CD4-positive, alpha-beta T cell (primary cell): ENCODE data around the gene IDS. TPM values are rescaled to one million over a fixed set of nuclear protein-coding genes. Genes with fewer than 3 reads are reported as not detected.
A peak's percentile ranks its signal among the peaks of the same experiment; 100 is the strongest.

Source experiments
- ATAC-seq: fragments of 200-7000 bp; cut with Tn5 transposase; one replicate; pipeline ENCODE4 v1.10.0; 2022; ENCODE audit warnings: mild to moderate bottlenecking; ENCODE audit not compliant: poor library complexity
- CTCF ChIA-PET: fragments of 350-600 bp; sonication (Branson Sonifier 250); formaldehyde crosslinking; loops from one replicate; lab custom pipeline; 2021; ENCODE audit warnings: antibody characterized with exemption, inconsistent platforms; lab: Charles Lee
- POLR2A ChIA-PET: fragments of 350-600 bp; sonication (Branson Sonifier 250); formaldehyde crosslinking; loops from one replicate; lab custom pipeline; 2021; ENCODE audit warnings: antibody characterized with exemption, inconsistent platforms; lab: Charles Lee
- DNase-seq, 14 experiments: peaks; one replicate each; pipeline ENCODE4 v3.0.0-alpha.2; 2013 to 2020; ENCODE audit warnings: mixed read lengths in 2 of 14
- H3K27ac ChIP-seq, 2 donors: one replicate each; pipeline versions ENCODE4 v1.5.1 to v1.7.0; 2013; ENCODE audit warnings: low read length in 2 of 2, low read depth in 1 of 2, mild to moderate bottlenecking in 1 of 2
- H3K27me3 ChIP-seq, 2 experiments: 1 replicate in 1 of 2; 2 replicates in 1 of 2; pipeline versions ENCODE4 v1.6.1 to v1.7.0; 2013; ENCODE audit warnings: low read length in 2 of 2, control low read depth in 1 of 2, mild to moderate bottlenecking in 1 of 2, moderate library complexity in 1 of 2; ENCODE audit not compliant: insufficient read depth in 2 of 2, control insufficient read depth in 1 of 2
- H3K36me3 ChIP-seq: one replicate; pipeline ENCODE4 v1.6.1; 2013; ENCODE audit warnings: low read length, control low read depth; ENCODE audit not compliant: insufficient read depth
- H3K4me1 ChIP-seq: one replicate; pipeline ENCODE4 v1.6.1; 2013; ENCODE audit warnings: low read length, control low read depth; ENCODE audit not compliant: insufficient read depth
- H3K4me3 ChIP-seq: one replicate; pipeline ENCODE4 v1.5.1; 2013; ENCODE audit warnings: mild to moderate bottlenecking, low read length, moderate library complexity
- H3K9me3 ChIP-seq, 2 experiments: 1 replicate in 1 of 2; 2 replicates in 1 of 2; pipeline versions ENCODE4 v1.6.1 to v1.7.0; 2013; ENCODE audit warnings: low read length in 2 of 2, mild to moderate bottlenecking in 2 of 2, control low read depth in 1 of 2, moderate library complexity in 1 of 2; ENCODE audit not compliant: control insufficient read depth in 1 of 2, insufficient read depth in 1 of 2
- H3K27ac Mint-ChIP-seq: one replicate; pipeline ENCODE4 v1.8.0; 2020; ENCODE audit warnings: mixed read lengths
- H3K27me3 Mint-ChIP-seq: one replicate; pipeline ENCODE4 v1.8.0; 2021; ENCODE audit warnings: mixed read lengths
- H3K36me3 Mint-ChIP-seq: one replicate; pipeline ENCODE4 v1.8.0; 2021; ENCODE audit warnings: low read depth, mixed read lengths
- H3K4me1 Mint-ChIP-seq: one replicate; pipeline ENCODE4 v1.8.0; 2021; ENCODE audit warnings: low read depth, mixed read lengths
- H3K4me3 Mint-ChIP-seq: one replicate; pipeline ENCODE4 v1.8.0; 2020; ENCODE audit warnings: mild to moderate bottlenecking, mixed read lengths
- H3K9me3 Mint-ChIP-seq: one replicate; pipeline ENCODE4 v1.8.0; 2020; ENCODE audit warnings: mixed read lengths
- intact Hi-C, 2 experiments: fragments of 100-400 bp; cut with DNase I in 1 of 2; cut with micrococcal nuclease in 1 of 2; formaldehyde crosslinking; loops; one replicate each; pipeline versions ENCODE4 v1.15.1 to v1.9.0; 2023 to 2025; cut with DNase I, micrococcal nuclease
- total RNA-seq, 174 experiments: library from RNA in 2 of 174; stranded (reverse) in 2 of 174; gene quantifications; one replicate each; pipeline ENCODE4 v1.2.3 and lab custom pipeline; 2021 to 2026
- TF ChIP-seq, protein P1 (sequence below): fragments of 200-600 bp; IDR thresholded peaks from one replicate; pipeline ENCODE4 v1.8.0; 2022; ENCODE audit warnings: antibody characterized with exemption, mild to moderate bottlenecking

IDS gene
- total RNA-seq, 2 experiments from 2014 or later, result 256 to 260 TPM

DNA sequence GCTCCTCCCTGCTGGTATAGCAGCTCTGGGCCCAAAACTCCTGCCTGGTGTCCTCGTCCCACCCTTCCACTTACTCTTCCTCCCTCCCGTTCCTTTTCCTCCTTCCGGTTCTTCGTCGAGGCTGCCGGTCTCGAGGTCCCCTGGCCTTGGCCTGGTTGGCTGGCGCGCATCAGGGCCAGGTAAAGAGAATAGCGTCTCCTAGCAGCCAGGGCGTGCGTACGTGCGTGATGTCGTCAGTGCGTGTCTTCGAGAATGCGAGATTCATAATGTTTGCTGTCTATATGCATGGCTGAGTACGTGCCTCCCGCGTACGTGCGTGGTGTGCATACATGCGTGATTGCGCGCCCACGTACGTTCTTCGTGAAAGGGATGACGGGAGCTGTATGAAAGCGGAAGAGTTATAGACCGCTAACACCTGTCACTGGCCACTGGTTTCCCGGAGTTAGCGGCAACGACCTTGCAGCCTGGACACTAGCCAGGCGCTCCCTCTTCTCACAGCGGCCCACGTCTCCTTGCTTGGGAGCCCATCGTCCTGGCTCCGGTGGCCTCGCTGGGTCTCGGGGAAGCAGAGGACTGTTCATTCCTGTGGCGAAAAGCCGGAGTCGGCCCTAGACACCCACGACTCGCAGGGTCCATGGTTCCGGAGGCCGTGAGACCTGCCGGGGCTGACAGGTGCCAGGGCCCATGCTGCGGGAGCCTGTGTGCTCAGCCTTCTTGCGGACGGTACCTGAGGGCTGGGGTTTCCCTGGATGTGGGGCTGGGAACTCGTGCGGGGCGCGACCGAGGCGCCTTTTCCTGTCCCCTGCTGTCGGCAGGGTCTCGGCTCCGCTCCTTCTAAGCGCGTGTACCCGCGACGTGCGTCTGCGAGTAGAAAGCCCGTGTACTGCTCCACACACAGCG, 35.8 kb upstream of the IDS start, which contains the start of gene EOLA1:
Gene EOLA1, plus strand, starts transcription at position 392 of the 900 bp plus-strand sequence. CDS start 4,619 bp downstream, outside the sequence.
- peak within 1 kb of the TSS; percentile 96 for H3K4me3 Mint-ChIP-seq
- ATAC-seq (peak; percentile 64), DNase-seq (peak; percentile 79 to 97 (median 88))
- Histone ChIP-seq H3K27me3 (no peaks in the 10 kb centered on the region), H3K4me3 (peak within 1 kb of the TSS; percentile 87), H3K27ac (peak within 1 kb of the TSS; percentile 92 to 99), H3K4me1 (peaks cover 16% of the 10 kb centered on the region), H3K36me3 (peaks cover 2% of the 10 kb centered on the region), H3K9me3 (no peaks in the 10 kb centered on the region)
- H3K9me3 Mint-ChIP-seq, result no peaks in the 10 kb centered on the region
- intact Hi-C loops, result no loop called here
- POLR2A ChIA-PET, result interaction anchor here (1.4 to 2.8 kb wide), 9 partner anchors 13 to 1629 kb away, joined by 6 to 102 read pairs (median 13); partner anchors contain the start of genes EOLA2, FMR1, IDS and MTMR1
- CTCF ChIA-PET, result interaction anchor here (0.8 to 3.5 kb wide), 9 partner anchors 13 to 398 kb away, joined by 3 to 22 read pairs (median 3); partner anchors contain the start of gene IDS
- H3K4me1 Mint-ChIP-seq, result peaks cover 8% of the 10 kb centered on the region
- peaks cover 19% of the 10 kb centered on the region for H3K36me3 Mint-ChIP-seq
- H3K27ac Mint-ChIP-seq, result peak within 1 kb of the TSS; percentile 96
- TF ChIP-seq, protein P1, sequence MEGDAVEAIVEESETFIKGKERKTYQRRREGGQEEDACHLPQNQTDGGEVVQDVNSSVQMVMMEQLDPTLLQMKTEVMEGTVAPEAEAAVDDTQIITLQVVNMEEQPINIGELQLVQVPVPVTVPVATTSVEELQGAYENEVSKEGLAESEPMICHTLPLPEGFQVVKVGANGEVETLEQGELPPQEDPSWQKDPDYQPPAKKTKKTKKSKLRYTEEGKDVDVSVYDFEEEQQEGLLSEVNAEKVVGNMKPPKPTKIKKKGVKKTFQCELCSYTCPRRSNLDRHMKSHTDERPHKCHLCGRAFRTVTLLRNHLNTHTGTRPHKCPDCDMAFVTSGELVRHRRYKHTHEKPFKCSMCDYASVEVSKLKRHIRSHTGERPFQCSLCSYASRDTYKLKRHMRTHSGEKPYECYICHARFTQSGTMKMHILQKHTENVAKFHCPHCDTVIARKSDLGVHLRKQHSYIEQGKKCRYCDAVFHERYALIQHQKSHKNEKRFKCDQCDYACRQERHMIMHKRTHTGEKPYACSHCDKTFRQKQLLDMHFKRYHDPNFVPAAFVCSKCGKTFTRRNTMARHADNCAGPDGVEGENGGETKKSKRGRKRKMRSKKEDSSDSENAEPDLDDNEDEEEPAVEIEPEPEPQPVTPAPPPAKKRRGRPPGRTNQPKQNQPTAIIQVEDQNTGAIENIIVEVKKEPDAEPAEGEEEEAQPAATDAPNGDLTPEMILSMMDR, result no peak
- H3K27me3 Mint-ChIP-seq, result no peaks in the 10 kb centered on the region

DNA sequence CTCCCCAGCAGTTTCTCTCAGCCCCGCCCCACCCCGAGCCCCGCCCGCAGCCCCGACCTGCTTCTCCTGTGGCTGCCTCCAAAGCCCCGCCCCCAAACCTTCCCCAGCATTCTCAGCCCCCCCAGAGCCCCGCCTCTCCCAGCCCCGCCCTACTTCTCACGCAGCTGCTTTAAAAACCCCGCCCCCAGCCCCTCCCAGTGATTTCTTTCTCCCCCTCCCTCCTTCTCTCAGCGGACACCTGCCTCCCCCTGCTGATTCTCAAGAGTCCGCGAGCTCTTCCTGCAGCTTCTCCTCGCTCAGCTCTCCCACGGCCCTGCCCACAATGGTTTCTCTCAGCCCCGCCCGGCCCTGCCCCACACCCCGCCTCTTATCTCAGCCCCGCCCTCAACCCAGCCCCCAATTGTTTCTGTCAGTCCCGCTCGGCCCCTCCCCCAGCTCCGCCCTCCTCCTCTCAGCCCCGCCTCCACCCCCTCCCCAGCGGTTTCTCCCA, 35.1 kb upstream of the IDS start:
- Mint-ChIP-seq H3K27ac (peak overlapping the region; percentile 96), H3K4me3 (peak overlapping the region; percentile 96)
- CTCF ChIA-PET, result interaction anchor here (0.8 to 3.5 kb wide), 9 partner anchors 12 to 399 kb away, joined by 3 to 22 read pairs (median 3); partner anchors contain the start of gene IDS

More for the DNA sequence above, 35.1 kb upstream of the IDS start:
- Histone ChIP-seq H3K27me3 (no peaks in the 10 kb centered on the region), H3K4me3 (peak overlapping the region; percentile 87), H3K36me3 (peaks cover under 1% of the 10 kb centered on the region), H3K9me3 (no peaks in the 10 kb centered on the region), H3K4me1 (peaks cover 16% of the 10 kb centered on the region), H3K27ac (peak overlapping the region; percentile 92 to 99)
- POLR2A ChIA-PET, result interaction anchor here (0.9 to 2.8 kb wide), 10 partner anchors 12 to 1856 kb away, joined by 4 to 102 read pairs (median 12); partner anchors contain the start of genes EOLA2, FMR1, IDS and MTMR1
- DNase-seq (peak; percentile 82 to 95 (median 91)), ATAC-seq (peak; percentile 55)
- intact Hi-C loops, result no loop called here
- H3K4me1 Mint-ChIP-seq, result peaks cover 8% of the 10 kb centered on the region
- peaks cover 13% of the 10 kb centered on the region for H3K36me3 Mint-ChIP-seq
- TF ChIP-seq, protein P1, result no peak
- H3K9me3 Mint-ChIP-seq, result no peaks in the 10 kb centered on the region
- no peaks in the 10 kb centered on the region for H3K27me3 Mint-ChIP-seq
